Measurements from ENCODE around the gene OR2C1. TPM values are rescaled to one million over a fixed set of nuclear protein-coding genes. Genes with fewer than 3 reads are reported as not detected.

The OR2C1 gene
- 0.85 TPM for total RNA-seq
- polyA plus RNA-seq, result 0.09 TPM

DNA sequence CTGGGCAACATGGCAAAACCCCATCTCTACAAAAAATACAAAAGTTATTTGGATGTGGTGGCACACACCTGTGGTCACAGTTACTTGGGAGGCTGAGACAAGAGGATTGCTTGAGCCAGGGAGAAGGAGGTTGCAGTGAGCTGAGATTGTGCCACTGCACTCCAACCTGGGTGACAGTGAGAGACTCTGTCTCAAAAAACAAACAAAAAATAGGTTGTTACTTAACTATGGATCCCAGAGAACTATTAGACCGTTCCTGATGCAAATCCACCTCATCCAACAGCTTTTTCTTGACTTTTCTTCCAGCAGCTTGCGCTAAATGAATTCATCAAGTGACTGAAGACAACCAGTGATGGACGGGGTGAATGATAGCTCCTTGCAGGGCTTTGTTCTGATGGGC, at the start of gene OR2C1:
Gene OR2C1 (plus strand): TSS at position 301 of the 400 bp plus-strand sequence. CDS start 52 bp downstream, at position 353.
- no peak for DNase-seq (ENCODE audit: extremely low spot score)
- Histone ChIP-seq H3K4me3 (ENCODE audit: low read depth, low read length) (no peak within 1 kb of the TSS), H3K4me1 (ENCODE audit: insufficient read depth) (no peaks in the 10 kb centered on the region), H3K36me3 (ENCODE audit: insufficient read depth) (no peaks in the 10 kb centered on the region), H3K27ac (ENCODE audit: low read depth) (no peak within 1 kb of the TSS)
- 64% methylated on average over 3 of the region's 3 CpGs for WGBS

DNA sequence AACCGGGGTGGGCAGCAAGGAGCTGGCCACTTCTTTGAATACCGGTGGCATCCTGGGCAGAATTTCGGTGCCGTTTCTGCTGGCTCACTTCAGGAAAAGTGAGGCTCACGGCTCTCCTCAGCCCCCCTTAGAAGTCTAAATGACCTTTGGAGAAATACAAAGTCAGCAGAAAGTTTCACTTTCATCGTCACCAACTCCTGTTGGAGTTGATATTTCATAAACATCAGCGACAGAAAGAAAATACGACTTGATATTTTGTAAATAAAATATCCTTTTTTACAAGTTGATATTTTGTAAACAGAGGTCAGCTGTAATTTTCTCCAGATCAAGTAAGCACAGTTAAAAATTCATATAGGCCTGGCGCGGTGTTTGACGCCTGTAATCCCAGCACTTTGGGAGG, 49.6 kb upstream of the OR2C1 start:
- no peak for DNase-seq (ENCODE audit: extremely low spot score)
- WGBS, result 58% methylated on average over 11 of the region's 11 CpGs
- Histone ChIP-seq H3K27ac (ENCODE audit: low read depth) (no peak overlapping the region), H3K4me1 (ENCODE audit: insufficient read depth) (peaks cover 1% of the 10 kb centered on the region), H3K4me3 (ENCODE audit: low read depth, low read length) (peak overlapping the region; percentile 64), H3K36me3 (ENCODE audit: insufficient read depth) (peaks cover 4% of the 10 kb centered on the region)

DNA sequence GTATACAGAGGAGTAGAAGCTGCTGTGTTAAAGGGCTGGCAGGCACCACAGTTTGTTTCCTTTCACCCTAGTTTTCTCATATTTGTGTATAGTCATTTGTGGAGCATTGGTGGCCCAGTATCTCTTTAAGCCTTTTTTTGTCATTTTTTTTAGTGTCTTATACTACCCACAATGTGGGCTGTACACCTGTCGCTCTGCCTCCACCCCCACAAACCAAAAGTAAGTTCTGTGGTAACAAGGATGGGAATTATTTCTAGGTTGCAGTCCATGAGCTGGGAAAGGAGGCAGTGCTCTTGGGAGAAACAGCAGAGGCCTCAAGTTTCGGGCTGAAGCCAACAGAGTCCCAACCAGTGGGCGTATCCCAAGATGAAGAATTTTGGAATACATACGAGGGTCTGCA, 44.2 kb upstream of the OR2C1 start:
- Histone ChIP-seq H3K4me1 (ENCODE audit: insufficient read depth) (no peaks in the 10 kb centered on the region), H3K4me3 (ENCODE audit: low read depth, low read length) (no peak overlapping the region), H3K36me3 (ENCODE audit: insufficient read depth) (peaks cover 7% of the 10 kb centered on the region), H3K27ac (ENCODE audit: low read depth) (no peak overlapping the region)
- DNase-seq (ENCODE audit: extremely low spot score), result no peak
- 95% methylated on average over 4 of the region's 4 CpGs for WGBS

DNA sequence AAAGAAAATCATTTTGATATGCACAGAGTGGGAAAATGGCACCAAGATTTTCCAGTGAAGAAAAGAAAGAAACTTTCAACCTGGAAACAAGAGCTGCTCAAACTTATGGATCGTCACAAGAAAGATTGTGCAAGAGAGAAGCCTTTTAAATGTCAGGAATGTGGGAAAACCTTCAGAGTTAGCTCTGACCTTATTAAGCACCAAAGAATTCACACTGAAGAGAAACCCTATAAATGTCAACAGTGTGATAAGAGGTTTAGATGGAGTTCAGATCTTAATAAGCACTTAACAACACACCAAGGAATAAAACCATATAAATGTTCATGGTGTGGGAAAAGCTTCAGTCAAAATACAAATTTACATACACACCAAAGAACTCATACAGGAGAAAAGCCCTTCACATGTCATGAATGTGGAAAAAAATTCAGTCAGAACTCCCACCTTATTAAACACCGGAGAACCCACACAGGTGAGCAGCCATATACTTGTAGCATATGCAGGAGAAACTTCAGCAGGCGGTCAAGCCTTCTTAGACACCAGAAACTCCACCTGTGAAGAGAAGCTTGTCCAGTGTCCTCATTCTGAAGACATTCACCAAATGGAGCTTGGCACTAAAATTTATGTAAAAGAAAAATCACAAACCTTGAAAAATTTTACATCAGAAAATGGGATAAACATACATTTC, 38.2 kb upstream of the OR2C1 start:
- no peaks in the 10 kb centered on the region for H3K4me1 ChIP-seq (ENCODE audit: insufficient read depth)
- no peak overlapping the region for H3K4me3 ChIP-seq (ENCODE audit: low read depth, low read length)
- 97% methylated on average over 3 of the region's 3 CpGs for WGBS
- H3K36me3 ChIP-seq (ENCODE audit: insufficient read depth), result peaks cover 19% of the 10 kb centered on the region
- no peak overlapping the region for H3K27ac ChIP-seq (ENCODE audit: low read depth)
- no peak for DNase-seq (ENCODE audit: extremely low spot score)

DNA sequence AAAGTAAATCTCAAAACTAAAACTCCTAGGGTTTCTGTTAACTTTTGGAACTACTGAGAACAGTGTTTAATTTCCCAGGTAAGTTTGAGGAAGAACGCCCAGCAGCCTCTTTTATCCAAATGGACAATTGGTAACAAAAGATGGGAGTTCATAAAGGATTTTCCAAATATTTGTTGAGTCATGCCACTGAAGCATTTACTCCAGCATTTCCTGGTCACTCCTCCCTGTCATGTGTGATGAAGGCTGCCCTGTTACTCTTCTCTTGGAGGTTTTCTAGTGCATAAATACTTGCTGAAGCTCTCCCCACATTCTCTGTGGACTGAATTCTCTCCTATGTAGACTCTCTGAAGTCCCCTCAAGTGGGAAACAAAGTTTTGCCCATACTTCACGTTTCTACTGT, 33.9 kb upstream of the OR2C1 start:
- WGBS, result 67% methylated on average over 2 of the region's 2 CpGs
- Histone ChIP-seq H3K4me1 (ENCODE audit: insufficient read depth) (no peaks in the 10 kb centered on the region), H3K4me3 (ENCODE audit: low read depth, low read length) (no peak overlapping the region), H3K36me3 (ENCODE audit: insufficient read depth) (peaks cover 9% of the 10 kb centered on the region), H3K27ac (ENCODE audit: low read depth) (no peak overlapping the region)
- no peak for DNase-seq (ENCODE audit: extremely low spot score)

DNA sequence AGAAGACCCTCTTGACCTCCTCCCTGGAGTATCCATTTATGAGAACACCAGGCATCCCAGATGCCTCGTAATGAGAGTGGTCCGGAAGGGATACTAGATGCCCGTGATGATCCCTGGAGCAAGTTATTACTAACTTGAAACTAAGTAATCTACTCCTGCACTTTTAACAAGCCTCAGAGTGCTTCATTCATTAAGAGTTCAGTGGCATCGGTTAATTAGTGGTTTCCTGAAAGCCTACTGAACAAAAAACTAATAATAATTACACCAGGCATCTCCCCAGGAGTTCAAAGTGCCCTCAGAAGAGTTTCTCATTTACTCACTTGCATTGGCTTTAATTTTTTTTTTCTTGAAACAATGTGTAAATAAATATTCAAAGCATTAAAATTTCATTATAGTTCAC, 28.2 kb upstream of the OR2C1 start:
- Histone ChIP-seq H3K4me3 (ENCODE audit: low read depth, low read length) (no peak overlapping the region), H3K27ac (ENCODE audit: low read depth) (no peak overlapping the region), H3K4me1 (ENCODE audit: insufficient read depth) (no peaks in the 10 kb centered on the region), H3K36me3 (ENCODE audit: insufficient read depth) (no peaks in the 10 kb centered on the region)
- 82% methylated on average over 4 of the region's 4 CpGs for WGBS
- DNase-seq (ENCODE audit: extremely low spot score), result no peak

DNA sequence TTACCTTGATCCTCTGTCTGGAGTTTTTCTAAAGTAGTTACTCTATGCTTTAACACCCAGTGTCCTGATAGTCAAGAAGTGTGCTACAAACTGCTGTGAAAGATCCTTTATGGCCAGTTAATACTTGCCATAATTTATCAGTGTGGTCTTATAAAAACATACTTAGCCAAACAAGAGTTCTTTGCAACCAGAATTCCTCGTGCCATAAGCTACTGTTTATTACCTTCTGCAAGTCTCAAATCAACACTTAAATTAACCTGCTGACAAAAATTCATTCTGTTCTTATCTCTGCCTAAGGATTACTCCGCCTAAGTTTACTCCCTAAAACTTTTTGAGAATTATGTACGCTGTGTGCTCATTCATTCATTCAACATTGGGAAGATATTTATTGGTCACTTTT, 27.6 kb upstream of the OR2C1 start:
- 63% methylated on average over 3 of the region's 3 CpGs for WGBS

DNA sequence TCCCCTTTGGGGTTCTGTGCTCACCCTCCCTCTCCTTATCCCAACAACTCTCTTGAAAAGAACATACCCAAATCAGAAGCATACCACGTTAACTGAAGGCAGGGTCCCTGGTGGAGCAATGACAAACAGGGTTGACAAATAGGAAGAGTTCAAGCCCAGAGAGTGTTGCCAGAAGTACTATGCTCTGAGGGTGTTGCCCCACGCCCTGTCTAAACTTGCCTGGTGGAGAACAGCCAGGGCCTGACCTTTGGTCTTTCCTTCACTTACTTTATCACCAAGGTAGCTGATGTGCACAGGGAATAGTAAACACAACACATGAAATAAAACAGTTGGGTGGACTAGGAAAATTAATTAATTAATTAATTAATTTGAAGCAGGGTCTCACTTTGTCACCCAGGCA, 27.0 kb upstream of the OR2C1 start:
- Histone ChIP-seq H3K4me1 (ENCODE audit: insufficient read depth) (no peaks in the 10 kb centered on the region), H3K27ac (ENCODE audit: low read depth) (no peak overlapping the region), H3K4me3 (ENCODE audit: low read depth, low read length) (no peak overlapping the region), H3K36me3 (ENCODE audit: insufficient read depth) (no peaks in the 10 kb centered on the region)
- no peak for DNase-seq (ENCODE audit: extremely low spot score)
- WGBS, result 63% methylated on average over 2 of the region's 2 CpGs

More for the DNA sequence above, 27.6 kb upstream of the OR2C1 start:
- Histone ChIP-seq H3K4me3 (ENCODE audit: low read depth, low read length) (no peak overlapping the region), H3K4me1 (ENCODE audit: insufficient read depth) (no peaks in the 10 kb centered on the region), H3K27ac (ENCODE audit: low read depth) (no peak overlapping the region), H3K36me3 (ENCODE audit: insufficient read depth) (no peaks in the 10 kb centered on the region)
- no peak for DNase-seq (ENCODE audit: extremely low spot score)

DNA sequence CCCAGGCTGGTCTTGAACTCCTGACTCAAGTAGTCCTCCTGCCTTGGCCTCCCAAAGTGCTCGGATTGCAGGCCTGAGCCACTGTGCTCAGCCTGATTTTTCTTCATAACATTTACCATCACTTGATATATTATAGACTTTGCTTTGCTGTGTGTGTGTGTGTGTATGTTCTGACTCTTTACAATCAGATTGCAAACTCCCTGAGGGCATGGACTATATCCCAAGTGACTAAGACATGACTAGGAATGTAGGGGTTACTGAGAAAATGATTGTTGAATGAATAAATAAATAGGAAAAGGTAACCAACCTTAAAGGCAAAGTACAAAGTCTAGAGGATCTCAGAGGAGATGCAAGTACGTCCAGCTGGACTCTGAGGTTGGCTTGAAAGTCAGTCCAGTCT, 9.6 kb upstream of the OR2C1 start:
- WGBS, result 52% methylated on average over 2 of the region's 2 CpGs
- no peaks in the 10 kb centered on the region for H3K36me3 ChIP-seq (ENCODE audit: insufficient read depth)
- no peak overlapping the region for H3K27ac ChIP-seq (ENCODE audit: low read depth)
- H3K4me3 ChIP-seq (ENCODE audit: low read depth, low read length), result no peak overlapping the region
- H3K4me1 ChIP-seq (ENCODE audit: insufficient read depth), result no peaks in the 10 kb centered on the region
- DNase-seq (ENCODE audit: extremely low spot score), result no peak

DNA sequence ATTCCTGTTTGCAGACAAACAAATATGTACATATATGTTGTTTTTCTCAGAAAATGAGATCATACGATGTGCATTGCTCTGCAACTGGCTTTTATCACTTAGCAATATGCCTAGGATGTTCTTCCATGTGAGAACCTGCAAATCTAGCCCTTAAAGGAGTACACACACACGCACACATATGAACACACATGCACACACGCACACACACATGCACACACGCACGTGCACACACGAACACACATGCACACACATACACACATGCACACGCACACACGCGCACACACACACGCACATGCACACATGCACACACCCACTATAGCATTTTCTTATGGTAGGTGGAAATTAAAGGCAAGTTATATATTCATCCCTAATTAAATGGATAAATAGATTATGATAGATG, 8.1 kb upstream of the OR2C1 start:
- no peak for DNase-seq (ENCODE audit: extremely low spot score)
- Histone ChIP-seq H3K27ac (ENCODE audit: low read depth) (no peak overlapping the region), H3K36me3 (ENCODE audit: insufficient read depth) (no peaks in the 10 kb centered on the region), H3K4me3 (ENCODE audit: low read depth, low read length) (no peak overlapping the region), H3K4me1 (ENCODE audit: insufficient read depth) (no peaks in the 10 kb centered on the region)
- WGBS, result 80% methylated on average over 10 of the region's 10 CpGs

DNA sequence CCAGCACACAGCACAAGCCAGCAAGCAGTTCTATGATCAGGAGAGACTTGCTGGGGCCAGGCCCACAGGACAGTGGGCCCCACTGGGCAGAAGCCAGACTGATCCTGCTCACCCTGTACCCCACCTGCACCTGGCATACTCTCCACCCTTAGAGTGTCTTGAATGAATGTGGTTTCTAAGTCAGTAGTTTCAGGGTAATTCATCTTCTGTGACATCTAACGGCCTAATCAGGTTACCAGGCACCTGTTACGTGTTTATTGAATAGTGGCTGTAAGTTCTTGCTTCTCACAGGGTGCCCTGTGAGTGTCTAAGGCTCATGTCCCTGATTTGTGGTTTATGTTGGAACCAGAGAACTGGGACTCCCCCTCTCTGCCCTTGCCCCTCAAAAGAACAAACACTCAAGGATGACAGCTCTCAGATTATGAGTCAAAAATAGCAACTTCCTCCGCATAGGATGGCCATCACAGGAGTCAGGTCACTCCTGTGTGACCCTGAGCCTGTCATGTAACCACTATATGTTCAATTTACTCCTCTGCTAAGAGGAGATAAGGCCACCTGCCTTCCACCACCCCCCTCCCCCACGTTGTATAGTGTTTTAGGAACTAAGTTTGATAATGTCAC, 7.0 kb upstream of the OR2C1 start:
- no peak overlapping the region for H3K27ac ChIP-seq (ENCODE audit: low read depth)
- DNase-seq (ENCODE audit: extremely low spot score), result no peak
- no peaks in the 10 kb centered on the region for H3K36me3 ChIP-seq (ENCODE audit: insufficient read depth)
- WGBS, result 52% methylated on average over 4 of the region's 4 CpGs
- no peaks in the 10 kb centered on the region for H3K4me1 ChIP-seq (ENCODE audit: insufficient read depth)
- no peak overlapping the region for H3K4me3 ChIP-seq (ENCODE audit: low read depth, low read length)

DNA sequence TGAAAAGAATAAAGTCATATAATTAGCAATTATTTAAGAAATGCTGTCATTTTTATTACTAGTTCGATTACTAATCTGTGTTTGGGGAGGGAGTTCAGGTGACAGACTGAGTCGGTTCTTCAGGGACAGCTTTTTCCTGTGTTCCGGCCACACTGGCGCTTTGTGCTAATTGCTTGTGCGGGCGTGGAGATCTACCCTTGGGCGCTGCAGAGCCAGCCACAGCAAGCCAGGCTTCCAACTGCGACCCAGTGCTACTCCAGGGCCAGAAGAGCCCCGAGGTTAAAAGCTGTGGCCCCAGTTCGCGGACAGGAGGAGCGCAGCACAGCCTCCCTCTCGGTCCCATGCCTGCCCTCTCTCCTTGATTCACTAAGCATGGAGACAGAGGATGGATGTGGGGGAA, 6.5 kb upstream of the OR2C1 start:
- 68% methylated on average over 13 of the region's 13 CpGs for WGBS
- no peaks in the 10 kb centered on the region for H3K36me3 ChIP-seq (ENCODE audit: insufficient read depth)
- no peaks in the 10 kb centered on the region for H3K4me1 ChIP-seq (ENCODE audit: insufficient read depth)
- no peak overlapping the region for H3K27ac ChIP-seq (ENCODE audit: low read depth)
- H3K4me3 ChIP-seq (ENCODE audit: low read depth, low read length), result no peak overlapping the region
- no peak for DNase-seq (ENCODE audit: extremely low spot score)

DNA sequence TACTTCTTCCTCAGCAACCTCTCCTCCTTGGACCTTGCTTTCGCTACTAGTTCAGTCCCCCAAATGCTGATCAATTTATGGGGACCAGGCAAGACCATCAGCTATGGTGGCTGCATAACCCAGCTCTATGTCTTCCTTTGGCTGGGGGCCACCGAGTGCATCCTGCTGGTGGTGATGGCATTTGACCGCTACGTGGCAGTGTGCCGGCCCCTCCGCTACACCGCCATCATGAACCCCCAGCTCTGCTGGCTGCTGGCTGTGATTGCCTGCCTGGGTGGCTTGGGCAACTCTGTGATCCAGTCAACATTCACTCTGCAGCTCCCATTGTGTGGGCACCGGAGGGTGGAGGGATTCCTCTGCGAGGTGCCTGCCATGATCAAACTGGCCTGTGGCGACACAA, 429 bp downstream of the OR2C1 start:
- no peaks in the 10 kb centered on the region for H3K36me3 ChIP-seq (ENCODE audit: insufficient read depth)
- H3K4me1 ChIP-seq (ENCODE audit: insufficient read depth), result no peaks in the 10 kb centered on the region
- 81% methylated on average over 10 of the region's 10 CpGs for WGBS
- H3K4me3 ChIP-seq (ENCODE audit: low read depth, low read length), result no peak overlapping the region
- no peak for DNase-seq (ENCODE audit: extremely low spot score)
- H3K27ac ChIP-seq (ENCODE audit: low read depth), result no peak overlapping the region

DNA sequence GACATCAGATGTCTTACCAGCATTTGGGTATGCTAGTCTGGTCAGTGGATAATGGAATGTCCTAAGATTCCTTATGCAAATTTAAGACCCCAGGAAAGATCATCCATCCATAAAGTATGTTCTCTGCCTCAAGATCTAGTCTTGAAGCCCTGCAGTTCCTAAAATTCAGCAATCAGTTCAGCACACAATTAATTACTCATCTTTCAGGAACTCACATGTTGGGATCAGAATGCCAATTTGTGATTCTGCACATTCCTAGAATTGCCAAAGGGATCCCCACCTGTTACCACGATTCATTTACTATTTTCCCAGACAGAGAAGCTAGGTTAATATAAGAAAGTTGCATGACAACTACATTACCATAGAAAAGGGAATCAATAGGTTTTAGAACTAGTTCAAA, 3.2 kb downstream of the OR2C1 start:
- no peak for DNase-seq (ENCODE audit: extremely low spot score)
- Histone ChIP-seq H3K36me3 (ENCODE audit: insufficient read depth) (no peaks in the 10 kb centered on the region), H3K4me3 (ENCODE audit: low read depth, low read length) (no peak overlapping the region), H3K4me1 (ENCODE audit: insufficient read depth) (no peaks in the 10 kb centered on the region), H3K27ac (ENCODE audit: low read depth) (no peak overlapping the region)
- WGBS, result 33% methylated on average over 1 of the region's 1 CpG
